Measurements from ENCODE around the gene MAP4K5. TPM values are rescaled to one million over a fixed set of nuclear protein-coding genes. Genes with fewer than 3 reads are reported as not detected.

MAP4K5 gene
- total RNA-seq, 1 experiment from 2014 or later = 42.8 TPM

GRCh38 chr14:50534997-50535396 lies 2.6 kb upstream of the MAP4K5 start (continued):
- TF ChIP-seq PRDM15 (CRISPR knock-in tag; IDR thresholded peaks at IDR 0.05) (no peak), ZNF121 (CRISPR knock-in tag; IDR thresholded peaks at IDR 0.05) (no peak), ZNF138 (CRISPR knock-in tag; conservative IDR thresholded peaks at IDR 0.05) (no peak), SOX15 (CRISPR knock-in tag; IDR thresholded peaks at IDR 0.05) (no peak), FOXJ3 (CRISPR knock-in tag; IDR thresholded peaks at IDR 0.05; ENCODE audit: borderline replicate concordance) (no peak)

- H3K27me3 Mint-ChIP-seq (ENCODE audit: low read depth) = no peaks in the 10 kb centered on the region; the same call in 1 of the 2 replicates
- H3K27ac Mint-ChIP-seq = no peak overlapping the region
- ATAC-seq = no peak
- H3K4me1 Mint-ChIP-seq = peaks cover 25% of the 10 kb centered on the region
- peaks cover 21% of the 10 kb centered on the region for H3K36me3 Mint-ChIP-seq
- no peak for TF ChIP-seq ARID4B (CRISPR knock-in tag; IDR thresholded peaks at IDR 0.05; ENCODE audit: borderline replicate concordance)
- no peak for TF ChIP-seq FOXK1 (CRISPR knock-in tag; IDR thresholded peaks at IDR 0.05)
- TF ChIP-seq JUN (CRISPR knock-in tag; IDR thresholded peaks at IDR 0.05) = no peak
- no peak for TF ChIP-seq E2F1 (CRISPR knock-in tag; IDR thresholded peaks at IDR 0.05)
- no peak for TF ChIP-seq MLX (CRISPR knock-in tag; IDR thresholded peaks at IDR 0.05)
- TF ChIP-seq TP53 (CRISPR knock-in tag; IDR thresholded peaks at IDR 0.05) = no peak
- no peak for TF ChIP-seq KAT7 (CRISPR knock-in tag; IDR thresholded peaks at IDR 0.05; ENCODE audit: borderline replicate concordance)
- TF ChIP-seq GRHL2 (CRISPR knock-in tag; IDR thresholded peaks at IDR 0.05; ENCODE audit: insufficient replicate concordance, severe bottlenecking) = no peak
- TF ChIP-seq ELF4 (CRISPR knock-in tag; IDR thresholded peaks at IDR 0.05; ENCODE audit: low read depth) = no peak
- TF ChIP-seq ZNF263 (CRISPR knock-in tag; IDR thresholded peaks at IDR 0.05; ENCODE audit: low read depth) = no peak
- TF ChIP-seq GABPB1 (CRISPR knock-in tag; IDR thresholded peaks at IDR 0.05) = no peak
- TF ChIP-seq GTF2I (CRISPR knock-in tag; conservative IDR thresholded peaks at IDR 0.05) = no peak
- no peak for TF ChIP-seq PREB (CRISPR knock-in tag; IDR thresholded peaks at IDR 0.05; ENCODE audit: borderline replicate concordance)
- TF ChIP-seq FOXJ3 (CRISPR knock-in tag; IDR thresholded peaks at IDR 0.05; ENCODE audit: borderline replicate concordance) = no peak
- TF ChIP-seq MYBL2 (CRISPR knock-in tag; IDR thresholded peaks at IDR 0.05) = no peak
- TF ChIP-seq CREB1 (CRISPR knock-in tag; IDR thresholded peaks at IDR 0.05) = no peak
- TF ChIP-seq NFATC4 (CRISPR knock-in tag; IDR thresholded peaks at IDR 0.05) = no peak
- no peak for TF ChIP-seq HMGXB4 (CRISPR knock-in tag; IDR thresholded peaks at IDR 0.05)
- DNase-seq (ENCODE audit: low spot score) = no peak
- peaks cover 23% of the 10 kb centered on the region for H3K9me3 Mint-ChIP-seq
- POLR2A ChIA-PET = no interaction called here
- CTCF ChIA-PET = no interaction called here
- no peak overlapping the region for H3K4me3 Mint-ChIP-seq
Measured at GRCh38 chr14:50534416-50534815, 2.0 kb upstream of the MAP4K5 start.
